IMR-90 (cell line): ENCODE results near the gene SNX32. TPM values are rescaled to one million over a fixed set of nuclear protein-coding genes. Genes with fewer than 3 reads are reported as not detected.

ENCODE experiments used
- ATAC-seq: fragments of 200-7000 bp; cut with Tn5 transposase; 2 replicates; pipeline ENCODE4 v1.9.1; 2020; ENCODE audit warnings: low read depth, mild to moderate bottlenecking, moderate library complexity
- BruUV-seq: library from RNA; stranded (reverse); fragments of 400-500 nt; replicated peaks from 2 replicates; lab custom pipeline; 2021; lab: Mats Ljungman, UMichigan
- CTCF ChIA-PET: fragments of 300-600 bp; formaldehyde crosslinking; extraction: SDS; loops from one replicate; lab custom pipeline; 2021; ENCODE audit warnings: antibody characterized with exemption; lab: Yijun Ruan, JAX
- POLR2A ChIA-PET: fragments of 300-600 bp; sonication (Branson Sonifier 250); formaldehyde crosslinking; loops from one replicate; lab custom pipeline; 2022; ENCODE audit warnings: antibody characterized with exemption; ENCODE audit not compliant: unreplicated experiment; lab: Charles Lee
- DNase-seq: peaks from one replicate; pipeline ENCODE4 v3.0.0; 2013
- H2AFZ ChIP-seq: replicated peaks from 2 replicates; pipeline ENCODE3; 2013; ENCODE audit warnings: low read length, mild to moderate bottlenecking; ENCODE audit not compliant: poor library complexity
- H2AK5ac ChIP-seq: 2 replicates; pipeline ENCODE4 v1.6.1; 2013; ENCODE audit warnings: low read depth, low read length, inconsistent platforms
- H2AK9ac ChIP-seq: replicated peaks from 2 replicates; pipeline ENCODE3; 2013; ENCODE audit warnings: mild to moderate bottlenecking, low read depth, low read length, moderate library complexity; ENCODE audit not compliant: poor library complexity
- H2BK120ac ChIP-seq: 2 replicates; pipeline ENCODE4 v1.6.1; 2013; ENCODE audit warnings: low read depth, low read length, inconsistent platforms
- H2BK15ac ChIP-seq: 3 replicates; pipeline ENCODE4 v1.6.1; 2013; ENCODE audit warnings: low read depth, low read length, inconsistent platforms
- H2BK20ac ChIP-seq: 2 replicates; pipeline ENCODE4 v1.6.1; 2013; ENCODE audit warnings: low read depth, mild to moderate bottlenecking, inconsistent platforms, low read length, moderate library complexity
- H2BK5ac ChIP-seq: 2 replicates; pipeline ENCODE4 v1.6.1; 2013; ENCODE audit warnings: mild to moderate bottlenecking, low read depth, low read length, inconsistent platforms; ENCODE audit not compliant: poor library complexity, severe bottlenecking
- H3K14ac ChIP-seq: replicated peaks from 2 replicates; pipeline ENCODE4 v1.6.1; 2013; ENCODE audit warnings: low read depth, low read length, inconsistent platforms
- H3K18ac ChIP-seq: 2 replicates; pipeline ENCODE4 v1.6.1; 2013; ENCODE audit warnings: low read depth, low read length, control low read depth
- H3K23ac ChIP-seq: 2 replicates; pipeline ENCODE4 v1.6.1; 2013; ENCODE audit warnings: low read depth, low read length, inconsistent platforms
- H3K27ac ChIP-seq: 2 replicates; pipeline ENCODE4 v1.5.1; 2013; ENCODE audit warnings: mild to moderate bottlenecking, control low read depth, low read length; ENCODE audit not compliant: insufficient read depth
- H3K27me3 ChIP-seq: 2 replicates; pipeline ENCODE4 v1.6.1; 2013; ENCODE audit warnings: low read length; ENCODE audit not compliant: control insufficient read depth, insufficient read depth
- H3K36me3 ChIP-seq: 2 replicates; pipeline ENCODE4 v1.6.1; 2013; ENCODE audit warnings: low read length, mixed read lengths; ENCODE audit not compliant: control insufficient read depth, insufficient read depth
- H3K4ac ChIP-seq: 2 replicates; pipeline ENCODE4 v1.6.1; 2013; ENCODE audit warnings: low read depth, low read length, inconsistent platforms
- H3K4me1 ChIP-seq: 2 replicates; pipeline ENCODE4 v1.6.1; 2013; ENCODE audit warnings: low read length, mixed read lengths; ENCODE audit not compliant: control insufficient read depth, insufficient read depth
- H3K4me2 ChIP-seq: 2 replicates; pipeline ENCODE4 v1.6.1; 2013; ENCODE audit warnings: low read depth, mild to moderate bottlenecking, control low read depth, low read length, moderate library complexity
- H3K4me3 ChIP-seq: 2 replicates; pipeline ENCODE4 v1.5.1; 2013; ENCODE audit warnings: low read depth, mild to moderate bottlenecking, control low read depth, low read length, moderate library complexity; ENCODE audit not compliant: insufficient read depth
- H3K56ac ChIP-seq: 2 replicates; pipeline ENCODE4 v1.6.1; 2013; ENCODE audit warnings: low read length, inconsistent platforms; ENCODE audit not compliant: insufficient read depth; ENCODE audit errors: extremely low read depth
- H3K79me1 ChIP-seq, 2 experiments: 2 replicates each; pipeline ENCODE4 v1.6.1; 2013; ENCODE audit warnings: low read length in 2 of 2, inconsistent platforms in 1 of 2, low read depth in 1 of 2
- H3K9ac ChIP-seq: 2 replicates; pipeline ENCODE4 v1.6.1; 2013; ENCODE audit warnings: low read depth, low read length, control low read depth
- H3K9me1 ChIP-seq: 2 replicates; pipeline ENCODE4 v1.6.1; 2013; ENCODE audit warnings: low read length, inconsistent platforms; ENCODE audit not compliant: insufficient read depth
- H3K9me3 ChIP-seq: 2 replicates; pipeline ENCODE4 v1.6.1; 2013; ENCODE audit warnings: low read length; ENCODE audit not compliant: control insufficient read depth, insufficient read depth
- H4K20me1 ChIP-seq: 2 replicates; pipeline ENCODE4 v1.6.1; 2013; ENCODE audit warnings: low read length, inconsistent platforms; ENCODE audit not compliant: insufficient read depth
- H4K5ac ChIP-seq: 2 replicates; pipeline ENCODE4 v1.6.1; 2013; ENCODE audit warnings: mild to moderate bottlenecking, low read depth, low read length, control low read depth
- H4K8ac ChIP-seq, 2 experiments: 2 replicates each; pipeline ENCODE4 v1.6.1; 2013; ENCODE audit warnings: low read depth in 2 of 2, low read length in 2 of 2, control low read depth in 1 of 2, inconsistent platforms in 1 of 2
- H4K91ac ChIP-seq: 2 replicates; pipeline ENCODE4 v1.6.1; 2013; ENCODE audit warnings: low read depth, low read length, inconsistent platforms; ENCODE audit not compliant: insufficient read depth
- BHLHE40 ChIP-seq: fragments of 150-350 bp; IDR thresholded peaks from 2 replicates; pipeline ENCODE4 v1.6.1; 2016; ENCODE audit warnings: mild to moderate bottlenecking, low read depth, low read length
- CEBPB ChIP-seq: IDR thresholded peaks from 2 replicates; pipeline ENCODE4 v1.6.1; 2012; ENCODE audit warnings: low read depth, low read length, improper control_type of control experiment
- CHD1 ChIP-seq: IDR thresholded peaks from 2 replicates; pipeline ENCODE4 v1.6.1; 2012; ENCODE audit warnings: low read depth, low read length, improper control_type of control experiment
- CTCF ChIP-seq: conservative IDR thresholded peaks from 2 replicates; pipeline ENCODE4 v1.5.1; 2012; ENCODE audit warnings: mild to moderate bottlenecking, low read depth, low read length, improper control_type of control experiment
- FOS ChIP-seq: fragments of 150-350 bp; IDR thresholded peaks from 2 replicates; pipeline ENCODE4 v1.6.1; 2016; ENCODE audit warnings: low read depth, low read length
- MAFK ChIP-seq: IDR thresholded peaks from 2 replicates; pipeline ENCODE4 v1.6.1; 2012; ENCODE audit warnings: low read depth, low read length, improper control_type of control experiment
- MAZ ChIP-seq: IDR thresholded peaks from 2 replicates; pipeline ENCODE4 v1.6.1; 2012; ENCODE audit warnings: low read depth, mild to moderate bottlenecking, low read length, improper control_type of control experiment, moderate library complexity, borderline replicate concordance
- MXI1 ChIP-seq: IDR thresholded peaks from 2 replicates; pipeline ENCODE4 v1.6.1; 2012; ENCODE audit warnings: low read depth, mild to moderate bottlenecking, low read length, moderate library complexity, borderline replicate concordance
- NFE2L2 ChIP-seq: fragments of 150-350 bp; IDR thresholded peaks from 2 replicates; pipeline ENCODE4 v1.6.1; 2016; ENCODE audit warnings: low read depth, mild to moderate bottlenecking, low read length
- POLR2A ChIP-seq: IDR thresholded peaks from 2 replicates; pipeline ENCODE4 v1.6.1; 2012; ENCODE audit warnings: mild to moderate bottlenecking, low read depth, low read length
- RAD21 ChIP-seq: IDR thresholded peaks from 2 replicates; pipeline ENCODE4 v1.6.1; 2012; ENCODE audit warnings: low read length, improper control_type of control experiment
- RCOR1 ChIP-seq: IDR thresholded peaks from 2 replicates; pipeline ENCODE4 v1.6.1; 2012; ENCODE audit warnings: mild to moderate bottlenecking, low read length, improper control_type of control experiment; ENCODE audit not compliant: insufficient replicate concordance
- RFX5 ChIP-seq: IDR thresholded peaks from 2 replicates; pipeline ENCODE4 v1.8.0; 2012; ENCODE audit warnings: low read depth, mild to moderate bottlenecking, low read length, moderate library complexity
- SMC3 ChIP-seq: fragments of 150-350 bp; IDR thresholded peaks from 2 replicates; pipeline ENCODE4 v1.6.1; 2016; ENCODE audit warnings: low read depth, mild to moderate bottlenecking, antibody characterized with exemption, low read length, moderate library complexity
- USF2 ChIP-seq: fragments of 150-350 bp; IDR thresholded peaks from 2 replicates; pipeline ENCODE4 v1.6.1; 2017; ENCODE audit warnings: mild to moderate bottlenecking, antibody characterized with exemption, low read length, low read depth
- WGBS, 2 experiments: methylation state at CpG; one replicate each; pipeline versions ENCODE4 v1.1.5 to v1.1.7; 2013; ENCODE audit warnings: missing lambda C conversion rate in 2 of 2; ENCODE audit not compliant: insufficient read length in 1 of 2; ENCODE audit errors: extremely low coverage in 2 of 2; 5-methylcytosine and 5-hydroxymethylcytosine counted together
- dilution Hi-C: fragments of 300-500 bp; cut with HindIII; formaldehyde crosslinking; loops from one replicate; pipeline ENCODE4 v1.14.3; 2018; ENCODE audit warnings: low sequenced_read_pairs; ENCODE audit not compliant: unreplicated experiment
- in situ Hi-C: fragments of 300-500 bp; cut with MboI; formaldehyde crosslinking; loops from 3 replicates; pipeline ENCODE4 v1.14.3; 2019; ENCODE audit warnings: low sequenced_read_pairs, inconsistent platforms, mixed read lengths
- intact Hi-C: fragments of 100-400 bp; cut with micrococcal nuclease; formaldehyde crosslinking; loops from 2 replicates; pipeline ENCODE4 v1.10.0; 2022
- polyA plus RNA-seq, 3 experiments: library from polyadenylated mRNA; depleted of rRNA; stranded (reverse); fragments of >200 nt; gene quantifications; 2 replicates each; pipeline ENCODE4 v1.2.3, GENCODE V29; 2012; ENCODE audit warnings: low replicate concordance in 1 of 3
- total RNA-seq: library from RNA; depleted of rRNA; stranded (reverse); fragments of >200 nt; gene quantifications from 2 replicates; pipeline ENCODE4 v1.2.3, GENCODE V29; 2012
- TF ChIP-seq, protein P1 (sequence below): fragments of 150-350 bp; IDR thresholded peaks from 2 replicates; pipeline ENCODE4 v1.6.1; 2016; ENCODE audit warnings: low read depth, mild to moderate bottlenecking, low read length, moderate library complexity, borderline replicate concordance

SNX32 gene
- total and polyA plus RNA-seq, 2 of the 4 experiments (the other 2 are of a cell fraction), result 0.36 to 0.79 TPM

- H3K4me3 ChIP-seq, result no peak overlapping the region
- no peak overlapping the region for H3K56ac ChIP-seq
- no peak overlapping the region for H3K27ac ChIP-seq
- no peak overlapping the region for H2BK20ac ChIP-seq
- 58% methylated on average over 8 of the region's 9 CpGs; no CpG with 5 or more reads in 1 of the 2 experiments for WGBS, 2 experiments
- no peak for TF ChIP-seq MXI1
- TF ChIP-seq BHLHE40, result no peak
- no peak for TF ChIP-seq SMC3
- TF ChIP-seq CEBPB, result no peak
- TF ChIP-seq RCOR1, result no peak
- TF ChIP-seq, protein P1, sequence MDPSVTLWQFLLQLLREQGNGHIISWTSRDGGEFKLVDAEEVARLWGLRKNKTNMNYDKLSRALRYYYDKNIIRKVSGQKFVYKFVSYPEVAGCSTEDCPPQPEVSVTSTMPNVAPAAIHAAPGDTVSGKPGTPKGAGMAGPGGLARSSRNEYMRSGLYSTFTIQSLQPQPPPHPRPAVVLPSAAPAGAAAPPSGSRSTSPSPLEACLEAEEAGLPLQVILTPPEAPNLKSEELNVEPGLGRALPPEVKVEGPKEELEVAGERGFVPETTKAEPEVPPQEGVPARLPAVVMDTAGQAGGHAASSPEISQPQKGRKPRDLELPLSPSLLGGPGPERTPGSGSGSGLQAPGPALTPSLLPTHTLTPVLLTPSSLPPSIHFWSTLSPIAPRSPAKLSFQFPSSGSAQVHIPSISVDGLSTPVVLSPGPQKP, result no peak
- TF ChIP-seq USF2, result no peak
- no peak for TF ChIP-seq RFX5
- no peak for TF ChIP-seq MAZ
- no peak for TF ChIP-seq FOS
- no peak for TF ChIP-seq MAFK
- TF ChIP-seq CHD1, result no peak
- no peak for TF ChIP-seq RAD21
- TF ChIP-seq NFE2L2, result no peak
- TF ChIP-seq CTCF, result no peak
- TF ChIP-seq POLR2A, result no peak
- no peak overlapping the region for H3K4ac ChIP-seq
- no peak overlapping the region for H2AFZ ChIP-seq
- BruUV-seq, result no TSS peak
- dilution Hi-C loops (no loop called here), in situ Hi-C loops (no loop called here), intact Hi-C loops (no loop called here)
- H3K4me1 ChIP-seq, result no peaks in the 10 kb centered on the region
- H2AK5ac ChIP-seq, result no peak overlapping the region
- H4K91ac ChIP-seq, result no peak overlapping the region
- H4K8ac ChIP-seq, result no peak overlapping the region
- POLR2A ChIA-PET, result no interaction called here
- H3K14ac ChIP-seq, result no peak overlapping the region
- CTCF ChIA-PET, result no interaction called here
- H3K4me2 ChIP-seq, result no peak overlapping the region
- H3K23ac ChIP-seq, result no peak overlapping the region
- no peak overlapping the region for H3K18ac ChIP-seq
- H3K36me3 ChIP-seq, result no peaks in the 10 kb centered on the region
- H2BK5ac ChIP-seq, result no peak overlapping the region
- H2AK9ac ChIP-seq, result no peak overlapping the region
- no peak overlapping the region for H3K9ac ChIP-seq
- no peaks in the 10 kb centered on the region for H3K79me1 ChIP-seq
- DNase-seq, result no peak
- peaks cover 3% of the 10 kb centered on the region; the same call in 1 of the 2 replicates for H3K9me1 ChIP-seq
- no peak overlapping the region for H2BK15ac ChIP-seq
- no peaks in the 10 kb centered on the region for H4K20me1 ChIP-seq
- H3K9me3 ChIP-seq, result no peaks in the 10 kb centered on the region
- peaks cover 34% of the 10 kb centered on the region for H3K27me3 ChIP-seq
- H4K5ac ChIP-seq, result no peak overlapping the region
- H2BK120ac ChIP-seq, result no peak overlapping the region
- ATAC-seq, result no peak
Measured at GRCh38 chr11:65809496-65809895, 24.3 kb upstream of the SNX32 start.
